ENCODE results near the gene PDE4B. TPM values are rescaled to one million over a fixed set of nuclear protein-coding genes. Genes with fewer than 3 reads are reported as not detected.

The PDE4B gene
- total and polyA plus RNA-seq, 9 of the 15 experiments (the other 6 are each of a cell fraction or from before 2014, with no cell fraction given): 0.09 TPM; not detected in 8

GRCh38 chr1:65991694-65992093 is 199.0 kb downstream of the PDE4B start (continued):
- TF ChIP-seq CHD7 (IDR thresholded peaks at IDR 0.05; ENCODE audit: low read depth, low read length) (no peak), PHB2 (IDR thresholded peaks at IDR 0.05; ENCODE audit: low read depth) (no peak), ZNF507 (tag; conservative IDR thresholded peaks at IDR 0.05) (no peak), ZBTB34 (CRISPR knock-in tag; IDR thresholded peaks at IDR 0.05) (no peak), USF2 (CRISPR knock-in tag; IDR thresholded peaks at IDR 0.05) (no peak), E4F1 (CRISPR knock-in tag; IDR thresholded peaks at IDR 0.05; ENCODE audit: borderline replicate concordance) (no peak), TAL1 (IDR thresholded peaks at IDR 0.05) (no peak)
